Ovary (tissue), 3 donors: ENCODE data around the gene KLRG1.

ENCODE experiments used
- POLR2A ChIP-seq: fragments of 450-650 bp; IDR thresholded peaks from one replicate; pipeline ENCODE4 v1.6.1; 2017; ENCODE audit warnings: antibody characterized with exemption, mild to moderate bottlenecking, moderate library complexity
- TF ChIP-seq, protein P1 (sequence below), 3 donors: fragments of 450-650 bp in 2 of 3; fragments of 200-600 bp in 1 of 3; IDR thresholded peaks; one replicate each; pipeline versions ENCODE4 v1.5.1 to v1.8.0; 2016 to 2022; ENCODE audit warnings: antibody characterized with exemption in 3 of 3, mild to moderate bottlenecking in 1 of 3
- donor health status: DM: no; HTN: no; CAD: no.

DNA sequence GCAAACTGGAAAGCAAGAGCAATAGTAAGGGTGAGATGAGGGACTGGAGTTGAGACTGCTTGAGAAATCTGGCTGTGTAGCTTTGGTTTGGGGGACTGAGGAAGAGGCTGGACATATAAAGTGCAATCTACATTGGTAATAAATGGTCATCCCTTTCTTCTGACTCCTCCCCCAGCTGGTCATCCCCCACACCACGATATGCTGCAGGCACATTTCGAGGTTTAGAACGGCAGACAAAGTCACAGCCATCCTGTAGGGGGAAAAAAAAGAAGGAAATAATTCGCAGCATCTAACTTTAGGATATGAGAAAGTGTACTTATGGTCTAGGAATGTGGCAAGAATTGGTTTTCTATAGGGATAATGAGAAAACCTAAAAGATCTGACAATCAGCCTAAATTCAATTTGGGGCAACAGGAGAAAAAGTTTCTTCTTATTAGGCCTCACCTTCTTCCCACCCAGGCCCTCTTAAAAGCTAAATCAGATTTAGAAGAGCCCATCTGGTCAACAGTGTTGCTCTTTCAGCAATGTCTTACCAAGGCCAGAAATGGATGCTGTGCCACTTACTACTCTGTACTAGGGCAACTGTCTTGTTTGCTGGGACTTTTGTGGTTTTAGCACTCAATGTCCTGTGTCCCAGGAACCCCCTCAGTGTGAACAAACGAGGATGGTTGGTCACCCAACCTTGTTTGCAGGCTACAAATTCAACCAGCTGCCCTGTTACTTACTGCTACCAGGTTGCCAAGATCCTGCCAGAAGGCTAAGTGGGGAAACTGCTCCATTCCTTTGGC is 47.5 kb upstream of the KLRG1 start:
- TF ChIP-seq POLR2A = no peak
- TF ChIP-seq, protein P1, sequence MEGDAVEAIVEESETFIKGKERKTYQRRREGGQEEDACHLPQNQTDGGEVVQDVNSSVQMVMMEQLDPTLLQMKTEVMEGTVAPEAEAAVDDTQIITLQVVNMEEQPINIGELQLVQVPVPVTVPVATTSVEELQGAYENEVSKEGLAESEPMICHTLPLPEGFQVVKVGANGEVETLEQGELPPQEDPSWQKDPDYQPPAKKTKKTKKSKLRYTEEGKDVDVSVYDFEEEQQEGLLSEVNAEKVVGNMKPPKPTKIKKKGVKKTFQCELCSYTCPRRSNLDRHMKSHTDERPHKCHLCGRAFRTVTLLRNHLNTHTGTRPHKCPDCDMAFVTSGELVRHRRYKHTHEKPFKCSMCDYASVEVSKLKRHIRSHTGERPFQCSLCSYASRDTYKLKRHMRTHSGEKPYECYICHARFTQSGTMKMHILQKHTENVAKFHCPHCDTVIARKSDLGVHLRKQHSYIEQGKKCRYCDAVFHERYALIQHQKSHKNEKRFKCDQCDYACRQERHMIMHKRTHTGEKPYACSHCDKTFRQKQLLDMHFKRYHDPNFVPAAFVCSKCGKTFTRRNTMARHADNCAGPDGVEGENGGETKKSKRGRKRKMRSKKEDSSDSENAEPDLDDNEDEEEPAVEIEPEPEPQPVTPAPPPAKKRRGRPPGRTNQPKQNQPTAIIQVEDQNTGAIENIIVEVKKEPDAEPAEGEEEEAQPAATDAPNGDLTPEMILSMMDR (IDR thresholded peaks at IDR 0.05) = no peak
